K562 (cell line): ENCODE data around the gene HOMEZ. TPM values are rescaled to one million over a fixed set of nuclear protein-coding genes. Genes with fewer than 3 reads are reported as not detected.

Experiments used
- ATF2 ChIP-seq: sonication (generic); formaldehyde crosslinking; IDR thresholded peaks from 2 replicates; pipeline ENCODE4 v1.8.1; 2022; ENCODE audit warnings: missing genetic modification reagents
- CEBPG ChIP-seq, 3 experiments: fragments of 200-800 bp in 1 of 3; sonication (Bioruptor generic) in 1 of 3; sonication (generic) in 1 of 3; formaldehyde crosslinking in 1 of 3; IDR thresholded peaks in 2 of 3; conservative IDR thresholded peaks in 1 of 3; 2 replicates each; pipeline versions ENCODE4 v1.6.1 to v1.8.0; 2016 to 2022; ENCODE audit warnings: missing compliant biosample characterization in 2 of 3, missing genetic modification characterization in 2 of 3, mild to moderate bottlenecking in 1 of 3, missing genetic modification reagents in 1 of 3
- CREB3 ChIP-seq: fragments of 450-650 bp; conservative IDR thresholded peaks from 2 replicates; pipeline ENCODE4 v1.6.1; 2016; ENCODE audit warnings: missing genetic modification characterization, low read depth, mild to moderate bottlenecking, missing compliant biosample characterization, moderate library complexity
- E4F1 ChIP-seq: fragments of 250-450 bp; sonication (Bioruptor Pico); IDR thresholded peaks from 2 replicates; pipeline ENCODE4 v1.5.0; 2021; ENCODE audit warnings: mild to moderate bottlenecking, borderline replicate concordance
- ESRRB ChIP-seq: fragments of 250-450 bp; sonication (Bioruptor Pico); IDR thresholded peaks from 2 replicates; pipeline ENCODE4 v1.5.0; 2020; ENCODE audit warnings: mild to moderate bottlenecking, moderate library complexity, borderline replicate concordance
- FOXP1 ChIP-seq: sonication (generic); formaldehyde crosslinking; IDR thresholded peaks from 2 replicates; pipeline ENCODE4 v1.8.0; 2022; ENCODE audit warnings: mild to moderate bottlenecking, missing genetic modification reagents
- PCBP2 ChIP-seq: fragments of 200-400 bp; formaldehyde crosslinking; IDR thresholded peaks from 2 replicates; pipeline ENCODE4 v1.6.1; 2018; ENCODE audit warnings: low read length, low read depth, mild to moderate bottlenecking, moderate library complexity; ENCODE audit not compliant: poor library complexity, severe bottlenecking
- PHF8 ChIP-seq: fragments of 200-600 bp; sonication (generic); IDR thresholded peaks from 2 replicates; pipeline ENCODE4 v1.6.1; 2012; ENCODE audit warnings: mixed run types, mild to moderate bottlenecking, inconsistent platforms, low read length, moderate library complexity, borderline replicate concordance
- PTBP1 ChIP-seq: fragments of 200-400 bp; formaldehyde crosslinking; IDR thresholded peaks from 2 replicates; pipeline ENCODE4 v1.6.1; 2017; ENCODE audit warnings: low read depth, low read length
- RBM25 ChIP-seq: fragments of 200-400 bp; formaldehyde crosslinking; IDR thresholded peaks from 2 replicates; pipeline ENCODE4 v1.6.1; 2018; ENCODE audit warnings: low read length, low read depth, moderate library complexity; ENCODE audit not compliant: severe bottlenecking
- SMARCA4 ChIP-seq: fragments of 450-650 bp; IDR thresholded peaks from 2 replicates; pipeline ENCODE4 v1.6.1; 2016
- STAT6 ChIP-seq: sonication (generic); formaldehyde crosslinking; IDR thresholded peaks from 2 replicates; pipeline ENCODE4 v1.8.1; 2023; ENCODE audit warnings: mild to moderate bottlenecking, missing genetic modification reagents
- TOE1 ChIP-seq, 2 experiments: fragments of 450-650 bp in 1 of 2; sonication (generic) in 1 of 2; formaldehyde crosslinking in 1 of 2; IDR thresholded peaks; 2 replicates each; pipeline versions ENCODE4 v1.7.1 to v1.8.0; 2016 to 2022; ENCODE audit warnings: borderline replicate concordance in 2 of 2, mild to moderate bottlenecking in 2 of 2, antibody characterized with exemption in 1 of 2, inconsistent platforms in 1 of 2, low read depth in 1 of 2, missing genetic modification reagents in 1 of 2, moderate library complexity in 1 of 2
- ZBTB8A ChIP-seq: fragments of 450-650 bp; IDR thresholded peaks from 2 replicates; pipeline ENCODE4 v1.6.1; 2018; ENCODE audit warnings: mild to moderate bottlenecking, moderate library complexity; ENCODE audit not compliant: partially characterized antibody
- ZNF324 ChIP-seq: fragments of 250-450 bp; sonication (Bioruptor Pico); IDR thresholded peaks from 2 replicates; pipeline ENCODE4 v1.4.0; 2020; ENCODE audit warnings: mild to moderate bottlenecking
- ZNF395 ChIP-seq: fragments of 200-800 bp; sonication (Bioruptor generic); IDR thresholded peaks from 2 replicates; pipeline ENCODE4 v1.6.1; 2017; ENCODE audit warnings: missing genetic modification characterization, missing compliant biosample characterization
- ZNF717 ChIP-seq: fragments of 250-450 bp; sonication (Bioruptor Pico); IDR thresholded peaks from 2 replicates; pipeline ENCODE4 v1.5.0; 2021
- polyA plus RNA-seq, 8 experiments: library from polyadenylated mRNA; depleted of rRNA in 4 of 8; stranded (reverse) in 5 of 8; unstranded in 3 of 8; fragments of >200 nt; fragmentation: Nextera tagmentation in 2 of 8; fragmentation: Illumina TruSeq in 1 of 8; extraction: Ambion mirVana in 2 of 8; extraction: Trizol in 1 of 8; gene quantifications; 2 replicates each; pipeline versions ENCODE4 v1.2.1 to v1.2.3, GENCODE V29; 2011 to 2014; ENCODE audit warnings: inconsistent platforms in 1 of 8, missing spikeins in 1 of 8
- total RNA-seq, 7 experiments: library from RNA; depleted of rRNA in 6 of 7; stranded (reverse); fragments of >200 nt in 6 of 7; fragmentation: Illumina TruSeq in 2 of 7; extraction: Trizol in 2 of 7; gene quantifications; 2 replicates each; pipeline versions ENCODE4 v1.2.1 to v1.2.3, GENCODE V29; 2011 to 2021; ENCODE audit warnings: low replicate concordance in 1 of 7

HOMEZ gene
- total and polyA plus RNA-seq, 9 of the 15 experiments (the other 6 are each of a cell fraction or from before 2014, with no cell fraction given): 3.0 to 30.2 (median 16.9) TPM

GRCh38 chr14:23286902-23287479, 1.1 kb upstream of the HOMEZ start (continued):
- TF ChIP-seq RBM25: peak; percentile 2
- 0 out of 2 replicates have a peak, but pooled peaks have one; percentile 6 for TF ChIP-seq STAT6 (CRISPR knock-in tag)
- no peak for TF ChIP-seq ZBTB8A
- TF ChIP-seq FOXP1 (CRISPR knock-in tag): no peak
- TF ChIP-seq ATF2 (CRISPR knock-in tag): no peak
- TF ChIP-seq ESRRB: no peak
- TF ChIP-seq CREB3 (tag): no peak
- no peak for TF ChIP-seq PHF8
- TF ChIP-seq E4F1 (CRISPR knock-in tag): 0 out of 2 replicates have a peak, but pooled peaks have one; percentile 10
- TF ChIP-seq PCBP2: no peak
- no peak for TF ChIP-seq SMARCA4
- TF ChIP-seq ZNF324 (CRISPR knock-in tag): no peak
- no peak for TF ChIP-seq CEBPG (CRISPR knock-in tag; IDR thresholded peaks at IDR 0.05)
- TF ChIP-seq CEBPG (tag; conservative IDR thresholded peaks at IDR 0.05 in 1 of 2, IDR thresholded peaks at IDR 0.05 in 1 of 2): peak in 1 of 2 experiments; percentile 50; a peak in 2 of 4 replicates
- no peak for TF ChIP-seq TOE1 (IDR thresholded peaks at IDR 0.05; ENCODE audit: borderline replicate concordance)
- TF ChIP-seq TOE1 (CRISPR knock-in tag; IDR thresholded peaks at IDR 0.05; ENCODE audit: borderline replicate concordance, low read depth): 0 out of 2 replicates have a peak, but pooled peaks have one; percentile 13
- no peak for TF ChIP-seq PTBP1
- TF ChIP-seq ZNF395 (CRISPR knock-in tag): no peak
- no peak for TF ChIP-seq ZNF717 (CRISPR knock-in tag)
